AG09309 (cell line): Measurements from ENCODE around the gene CCDC191.

ENCODE experiments used
- DNase-seq: peaks from one replicate; pipeline ENCODE4 v3.0.0-alpha.2; 2010; ENCODE audit warnings: low read depth
- H3K4me3 ChIP-seq: 2 replicates; pipeline ENCODE4 v1.5.1; 2011; ENCODE audit warnings: mild to moderate bottlenecking, low read depth, low read length, moderate library complexity; ENCODE audit not compliant: control insufficient read depth
- CTCF ChIP-seq: IDR thresholded peaks from 2 replicates; pipeline ENCODE4 v1.5.1; 2011; ENCODE audit warnings: mild to moderate bottlenecking, low read depth, low read length, inconsistent platforms; ENCODE audit not compliant: insufficient read depth, control insufficient read depth; ENCODE audit errors: missing control alignments

The CCDC191 gene

GRCh38 chr3:113914646-113915045 is 141.7 kb downstream of the CCDC191 start:
- no peak overlapping the region for H3K4me3 ChIP-seq
- no peak for TF ChIP-seq CTCF
- peak; percentile 73 for DNase-seq
